Coronary artery (tissue), 2 donors: ENCODE data around the gene DYNLRB2.

Experiments used
- DNase-seq: peaks from one replicate; pipeline ENCODE4 v3.0.0-alpha.2; 2017; ENCODE audit warnings: low spot score
- H3K27ac ChIP-seq, 2 donors: fragments of 200-600 bp; sonication (generic); one replicate each; pipeline ENCODE4 v1.5.1; 2016 to 2019
- H3K4me3 ChIP-seq: fragments of 200-600 bp; sonication (generic); 2 replicates; pipeline ENCODE4 v1.5.1; 2016; ENCODE audit warnings: mild to moderate bottlenecking, moderate library complexity
- TF ChIP-seq, protein P1 (sequence below): fragments of 200-600 bp; sonication (generic); IDR thresholded peaks from one replicate; pipeline ENCODE4 v1.5.1; 2019; ENCODE audit warnings: antibody characterized with exemption

DYNLRB2 gene

DNA sequence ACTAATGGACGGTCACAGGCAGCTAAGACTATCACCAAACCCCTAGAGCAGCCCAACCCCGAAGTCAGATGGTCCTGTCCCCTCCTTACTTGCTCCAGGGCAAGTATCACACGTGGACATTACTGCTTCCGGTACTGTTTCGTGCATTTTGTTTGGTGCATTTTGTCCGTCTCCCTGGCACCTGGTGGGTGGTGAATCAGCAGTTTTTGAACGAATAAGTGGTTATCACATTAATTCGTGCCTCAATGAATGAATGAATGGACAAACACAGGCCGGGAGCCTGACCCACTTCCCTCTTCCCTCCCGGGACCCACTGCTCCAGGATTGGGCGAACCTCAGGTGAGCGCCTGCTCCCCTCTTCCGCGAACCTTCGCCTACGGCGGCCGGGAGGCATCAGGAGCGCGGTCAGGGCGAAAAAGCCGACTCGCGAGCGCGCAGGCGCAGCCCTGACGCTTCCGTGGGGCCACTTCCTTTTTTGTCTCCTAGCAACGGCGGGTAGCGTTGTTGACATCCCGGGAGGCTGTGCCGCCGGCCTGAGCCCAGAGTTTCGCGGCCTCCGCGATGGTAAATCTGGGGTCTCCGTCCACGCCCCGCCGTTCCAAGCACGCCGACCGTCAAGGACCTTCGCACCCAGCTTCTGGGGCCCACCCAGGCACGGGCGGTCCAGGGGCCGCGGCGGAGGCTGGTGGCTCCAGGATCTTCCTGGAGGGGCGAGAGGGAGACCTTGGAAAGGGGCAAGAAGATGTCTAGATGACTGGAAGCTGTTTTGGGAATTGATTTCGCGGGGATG lies at the start of gene DYNLRB2:
Gene DYNLRB2, plus strand, starts transcription at position 478 of the 790 bp plus-strand sequence. Its CDS starts 84 bp downstream, at position 562.
- peak within 1 kb of the TSS; percentile 83 for H3K4me3 ChIP-seq
- H3K27ac ChIP-seq, result peak within 1 kb of the TSS; percentile 44 to 73
- TF ChIP-seq, protein P1, sequence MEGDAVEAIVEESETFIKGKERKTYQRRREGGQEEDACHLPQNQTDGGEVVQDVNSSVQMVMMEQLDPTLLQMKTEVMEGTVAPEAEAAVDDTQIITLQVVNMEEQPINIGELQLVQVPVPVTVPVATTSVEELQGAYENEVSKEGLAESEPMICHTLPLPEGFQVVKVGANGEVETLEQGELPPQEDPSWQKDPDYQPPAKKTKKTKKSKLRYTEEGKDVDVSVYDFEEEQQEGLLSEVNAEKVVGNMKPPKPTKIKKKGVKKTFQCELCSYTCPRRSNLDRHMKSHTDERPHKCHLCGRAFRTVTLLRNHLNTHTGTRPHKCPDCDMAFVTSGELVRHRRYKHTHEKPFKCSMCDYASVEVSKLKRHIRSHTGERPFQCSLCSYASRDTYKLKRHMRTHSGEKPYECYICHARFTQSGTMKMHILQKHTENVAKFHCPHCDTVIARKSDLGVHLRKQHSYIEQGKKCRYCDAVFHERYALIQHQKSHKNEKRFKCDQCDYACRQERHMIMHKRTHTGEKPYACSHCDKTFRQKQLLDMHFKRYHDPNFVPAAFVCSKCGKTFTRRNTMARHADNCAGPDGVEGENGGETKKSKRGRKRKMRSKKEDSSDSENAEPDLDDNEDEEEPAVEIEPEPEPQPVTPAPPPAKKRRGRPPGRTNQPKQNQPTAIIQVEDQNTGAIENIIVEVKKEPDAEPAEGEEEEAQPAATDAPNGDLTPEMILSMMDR, result no peak
- DNase-seq, result peak; percentile 94

DNA sequence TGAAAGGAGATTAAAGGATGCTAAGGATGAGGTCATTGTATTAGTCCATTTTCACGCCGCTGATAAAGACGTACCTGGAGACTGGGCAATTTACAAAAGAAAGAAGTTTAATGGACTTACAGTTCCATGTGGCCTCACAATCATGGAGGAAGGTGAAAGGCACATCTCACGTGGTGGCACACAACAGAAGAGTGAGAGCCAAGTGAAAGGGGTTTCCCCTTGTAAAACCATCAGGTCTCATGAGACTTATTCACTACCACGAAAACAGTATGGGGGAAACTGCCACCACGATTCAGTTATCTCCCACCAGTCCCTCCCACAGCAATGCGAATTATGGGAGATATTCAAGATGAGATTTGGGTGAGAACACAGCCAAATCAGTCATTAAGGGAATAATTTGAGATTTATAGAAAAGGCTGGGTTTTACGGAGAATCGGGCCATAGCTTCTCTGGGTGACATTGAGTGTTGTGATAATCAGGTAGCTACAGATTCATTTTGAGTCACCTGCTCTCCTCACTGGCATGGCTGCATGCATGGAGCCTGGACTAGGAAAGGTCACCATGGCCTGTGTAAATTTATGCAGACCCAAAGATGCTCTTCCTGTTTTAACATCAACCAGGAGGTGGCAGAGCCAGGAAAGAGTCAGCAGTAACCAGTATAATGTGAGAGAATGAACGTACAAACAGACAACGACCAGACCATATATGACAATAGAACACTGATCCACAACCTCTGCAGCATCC lies 40.5 kb upstream of the DYNLRB2 start:
- TF ChIP-seq, protein P1, result no peak
- Histone ChIP-seq H3K4me3 (no peak overlapping the region), H3K27ac (no peak overlapping the region)
- DNase-seq, result no peak

GRCh38 chr16:80500961-80501525 lies 39.8 kb upstream of the DYNLRB2 start:
- TF ChIP-seq, protein P1, result no peak
- Histone ChIP-seq H3K27ac (no peak overlapping the region), H3K4me3 (no peak overlapping the region)
- no peak for DNase-seq

GRCh38 chr16:80503107-80503506 lies 37.7 kb upstream of the DYNLRB2 start:
- TF ChIP-seq, protein P1, result no peak
- Histone ChIP-seq H3K27ac (peak overlapping the region in 1 of 2 donors; percentile 13), H3K4me3 (no peak overlapping the region)
- DNase-seq, result no peak

- TF ChIP-seq, protein P1, result no peak
- DNase-seq, result no peak
- Histone ChIP-seq H3K4me3 (no peak overlapping the region), H3K27ac (no peak overlapping the region)
Observed at GRCh38 chr16:80507538-80507937, 33.3 kb upstream of the DYNLRB2 start.

- H3K4me3 ChIP-seq, result no peak overlapping the region
- TF ChIP-seq, protein P1, result no peak
- H3K27ac ChIP-seq, result no peak overlapping the region
- no peak for DNase-seq
Observed at GRCh38 chr16:80509872-80510271, 30.9 kb upstream of the DYNLRB2 start.
